Bronchial epithelial cell (primary cell): ENCODE data around the gene F11. TPM values are rescaled to one million over a fixed set of nuclear protein-coding genes. Genes with fewer than 3 reads are reported as not detected.
"Not testable (repeated sequence)": the region's sequence is repeated elsewhere in the genome, so short reads cannot be mapped to it uniquely, and the experiment has no call there.

Source experiments
- DNase-seq: peaks from one replicate; pipeline ENCODE4 v3.0.0-alpha.2; 2010; ENCODE audit warnings: low read depth
- FAIRE-seq: peaks from 2 replicates; lab custom pipeline; 2011; peaks lifted over from hg19 to GRCh38; lab: Jason Lieb, UNC
- H3K27me3 ChIP-seq: 2 replicates; pipeline ENCODE4 v1.5.1; 2011; ENCODE audit warnings: low read length; ENCODE audit not compliant: control insufficient read depth, insufficient read depth
- H3K36me3 ChIP-seq: 2 replicates; pipeline ENCODE4 v1.5.1; 2011; ENCODE audit warnings: low read length; ENCODE audit not compliant: control insufficient read depth, insufficient read depth
- H3K4me3 ChIP-seq: 2 replicates; pipeline ENCODE4 v1.5.1; 2011; ENCODE audit warnings: mild to moderate bottlenecking, low read depth, low read length, control low read depth
- CTCF ChIP-seq: IDR thresholded peaks from 2 replicates; pipeline ENCODE4 v1.5.1; 2011; ENCODE audit warnings: mild to moderate bottlenecking, moderate library complexity, low read length, control low read depth, inconsistent platforms; ENCODE audit not compliant: insufficient read depth, severe bottlenecking
- total RNA-seq: library from RNA; depleted of rRNA; stranded (reverse); fragments of >200 nt; gene quantifications from 2 replicates; pipeline ENCODE4 v1.2.1, GENCODE V29; 2014

F11 gene
- total RNA-seq, 1 donor from 2014 or later = not detected

DNA sequence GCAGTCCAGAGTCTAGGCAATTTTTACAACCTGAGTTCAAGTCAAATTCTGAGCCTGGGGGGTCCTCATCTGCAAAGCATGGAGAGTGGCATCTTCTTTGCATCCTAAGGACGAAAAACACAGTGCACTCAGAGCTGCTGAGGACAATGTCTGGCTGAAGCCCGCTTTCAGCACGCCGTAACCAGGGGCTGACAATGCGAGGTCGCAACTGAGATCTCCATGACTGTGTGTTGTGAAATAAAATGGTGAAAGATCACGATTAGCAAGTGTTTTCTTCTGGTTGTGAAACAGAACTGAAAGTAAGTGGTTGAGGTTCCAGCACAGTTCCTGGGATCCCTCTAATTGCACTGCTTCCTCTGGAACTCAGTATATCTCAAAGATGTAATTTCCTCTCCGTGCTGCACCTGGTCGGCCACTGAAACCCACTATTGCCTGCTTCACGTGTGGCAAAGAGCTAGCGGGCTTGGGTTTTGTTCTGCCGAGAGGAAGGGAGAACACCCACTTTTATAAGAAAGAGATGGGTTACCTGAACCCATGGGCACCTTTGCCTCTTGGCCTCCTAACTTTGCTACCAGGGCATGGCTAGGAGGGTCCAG is 7.7 kb upstream of the F11 start:
- no peaks in the 10 kb centered on the region for H3K36me3 ChIP-seq
- TF ChIP-seq CTCF = no peak
- H3K27me3 ChIP-seq = no peaks in the 10 kb centered on the region
- no peak for DNase-seq
- no peak for FAIRE-seq
- no peak overlapping the region for H3K4me3 ChIP-seq

GRCh38 chr4:186260117-186260503 is 5.9 kb upstream of the F11 start:
- no peaks in the 10 kb centered on the region for H3K36me3 ChIP-seq
- TF ChIP-seq CTCF = no peak
- FAIRE-seq (no peak), DNase-seq (no peak)
- H3K27me3 ChIP-seq = no peaks in the 10 kb centered on the region
- no peak overlapping the region for H3K4me3 ChIP-seq

GRCh38 chr4:186260504-186261448 is 5.2 kb upstream of the F11 start:
- Histone ChIP-seq H3K27me3 (no peaks in the 10 kb centered on the region), H3K36me3 (no peaks in the 10 kb centered on the region), H3K4me3 (no peak overlapping the region)
- no peak for TF ChIP-seq CTCF
- DNase-seq (peak; percentile 22), FAIRE-seq (no peak)

DNA sequence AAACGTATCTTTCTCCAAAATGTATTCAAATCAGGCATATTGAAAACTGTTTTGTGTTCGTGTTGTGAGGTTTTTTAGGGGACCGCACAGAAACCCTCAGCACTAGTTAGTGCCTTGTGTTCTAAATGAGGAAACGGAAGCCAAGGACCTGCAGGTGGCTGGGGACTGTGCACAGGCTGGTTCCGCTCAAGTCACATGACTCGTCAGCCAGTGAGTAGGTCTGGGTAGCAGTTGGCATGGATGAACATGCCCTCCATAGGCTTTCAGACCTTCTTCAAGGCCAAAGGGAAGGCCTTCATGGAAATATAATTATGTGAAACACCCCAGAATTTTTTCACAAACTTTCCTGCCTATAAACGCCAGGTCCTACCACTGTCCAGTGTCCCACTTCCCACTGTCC is 1.3 kb upstream of the F11 start:
- DNase-seq (no peak), FAIRE-seq (no peak)
- H3K4me3 ChIP-seq = no peak overlapping the region
- no peaks in the 10 kb centered on the region for H3K27me3 ChIP-seq
- no peaks in the 10 kb centered on the region for H3K36me3 ChIP-seq
- no peak for TF ChIP-seq CTCF

GRCh38 chr4:186265250-186265649 is 739 bp upstream of the F11 start:
- not testable (repeated sequence) for H3K36me3 ChIP-seq, FAIRE-seq, H3K4me3 ChIP-seq, DNase-seq, H3K27me3 ChIP-seq

- FAIRE-seq (no peak), DNase-seq (no peak)
- no peaks in the 10 kb centered on the region for H3K36me3 ChIP-seq
- no peak for TF ChIP-seq CTCF
- H3K4me3 ChIP-seq = no peak overlapping the region
- H3K27me3 ChIP-seq = no peaks in the 10 kb centered on the region
These were observed 904 bp downstream of the F11 start for GRCh38 chr4:186266729-186267456.
